ENCODE measurements around the gene RAB5IF.
"Not testable (repeated sequence)": the region's sequence is repeated elsewhere in the genome, so short reads cannot be mapped to it uniquely, and the experiment has no call there.

RAB5IF gene, protein sequence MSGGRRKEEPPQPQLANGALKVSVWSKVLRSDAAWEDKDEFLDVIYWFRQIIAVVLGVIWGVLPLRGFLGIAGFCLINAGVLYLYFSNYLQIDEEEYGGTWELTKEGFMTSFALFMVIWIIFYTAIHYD

DNA sequence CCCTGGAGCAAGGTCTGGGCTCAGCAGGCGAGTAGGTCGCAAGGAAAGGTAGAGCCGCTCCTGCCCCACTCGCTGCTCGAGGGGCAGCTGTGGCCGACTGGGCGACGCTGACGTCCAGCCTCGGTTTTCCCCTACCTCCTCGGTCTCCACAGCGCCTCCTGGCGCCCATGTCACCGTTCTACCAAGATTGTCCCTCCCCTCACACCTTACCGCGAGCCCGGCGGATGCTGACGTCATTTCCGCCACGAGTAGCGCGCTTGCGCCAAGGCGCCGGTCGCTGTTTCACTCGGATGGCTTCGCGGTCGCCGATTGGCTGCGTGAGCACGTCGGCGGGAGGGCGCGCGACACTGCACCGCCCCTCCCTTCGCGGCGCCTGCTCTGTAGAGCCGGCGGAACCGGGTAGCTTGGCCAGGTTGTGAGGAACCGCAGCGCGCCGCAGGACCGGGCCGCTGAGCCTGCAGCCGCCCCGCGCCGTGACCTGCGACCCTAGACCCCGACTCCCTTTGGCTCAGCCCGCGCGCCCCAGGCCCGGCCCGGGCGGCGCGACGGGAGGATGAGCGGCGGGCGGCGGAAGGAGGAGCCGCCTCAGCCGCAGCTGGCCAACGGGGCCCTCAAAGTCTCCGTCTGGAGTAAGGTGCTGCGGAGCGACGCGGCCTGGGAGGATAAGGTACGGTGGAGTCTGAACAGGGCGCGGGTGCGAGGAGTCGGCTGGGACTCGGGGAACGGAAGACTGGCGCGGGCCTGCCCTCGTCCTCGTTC is at the start of gene RAB5IF:
RAB5IF (plus strand) TSS at position 381 of the 759 bp plus-strand sequence; CDS start at position 554, 173 bp downstream.
- DNase-seq (ENCODE audit: low spot score): peak; percentile 99

DNA sequence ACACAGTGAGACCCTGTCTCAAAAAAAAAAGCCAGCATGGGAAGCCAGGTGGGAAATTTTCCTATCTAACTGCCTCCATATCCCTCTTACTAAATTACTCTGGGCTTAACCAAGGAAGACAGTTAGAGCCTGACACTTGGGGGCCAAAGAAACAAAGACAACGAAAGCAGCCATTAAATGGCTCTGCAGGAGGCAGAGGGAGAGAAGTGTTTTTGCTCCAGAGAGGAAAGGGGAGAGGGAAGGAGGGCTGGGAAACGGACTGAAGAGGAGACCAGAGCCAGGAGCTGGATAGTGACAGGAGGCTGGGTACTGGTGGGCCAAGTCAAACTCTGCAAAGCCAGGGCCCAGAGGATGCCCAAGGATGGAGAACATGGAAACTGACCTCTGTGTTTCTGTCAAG is 42.9 kb upstream of the RAB5IF start:
- no peak for DNase-seq (ENCODE audit: low spot score)

DNA sequence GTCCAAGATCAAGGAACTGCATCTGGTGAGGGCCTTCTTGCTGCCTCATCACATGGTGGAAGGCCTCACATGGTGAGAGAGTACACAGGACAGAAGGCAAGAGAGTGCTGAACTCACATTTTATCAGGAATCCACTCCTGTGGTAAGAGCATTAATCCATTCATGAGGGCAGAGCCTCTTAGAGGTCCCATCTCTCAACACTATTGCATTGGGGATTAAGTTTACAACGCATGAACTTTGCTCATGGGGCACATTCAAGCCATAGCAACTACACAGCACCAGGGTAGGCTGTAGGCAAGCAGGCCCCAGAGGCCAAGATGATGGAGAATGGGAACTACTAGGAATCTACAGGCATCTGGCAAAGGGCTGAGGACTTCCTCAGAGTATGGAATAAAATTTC is 42.2 kb upstream of the RAB5IF start:
- no peak for DNase-seq (ENCODE audit: low spot score)

DNA sequence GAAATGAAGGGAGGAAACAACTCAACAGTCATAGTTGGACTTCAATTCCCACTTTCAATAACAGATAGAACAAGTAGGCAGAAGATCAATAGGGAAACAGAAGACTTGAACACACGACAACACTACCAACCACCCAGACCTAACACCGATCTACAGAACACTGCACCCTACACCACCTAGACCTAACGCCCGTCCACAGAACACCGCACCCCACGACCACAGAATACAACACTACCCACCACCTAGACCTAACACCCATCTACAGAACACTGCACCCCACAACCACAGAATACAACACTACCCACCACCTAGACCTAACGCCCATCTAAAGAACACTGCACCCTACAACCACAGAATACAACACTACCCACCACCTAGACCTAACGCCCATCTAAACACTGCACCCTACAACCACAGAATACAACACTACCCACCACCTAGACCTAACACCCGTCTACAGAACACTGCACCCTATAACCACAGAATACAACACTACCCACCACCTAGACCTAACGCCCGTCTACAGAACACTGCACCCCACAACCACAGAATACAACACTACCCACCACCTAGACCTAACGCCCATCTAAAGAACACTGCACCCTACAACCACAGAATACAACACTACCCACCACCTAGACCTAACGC is 41.4 kb upstream of the RAB5IF start:
- DNase-seq (ENCODE audit: low spot score): not testable (repeated sequence)

DNA sequence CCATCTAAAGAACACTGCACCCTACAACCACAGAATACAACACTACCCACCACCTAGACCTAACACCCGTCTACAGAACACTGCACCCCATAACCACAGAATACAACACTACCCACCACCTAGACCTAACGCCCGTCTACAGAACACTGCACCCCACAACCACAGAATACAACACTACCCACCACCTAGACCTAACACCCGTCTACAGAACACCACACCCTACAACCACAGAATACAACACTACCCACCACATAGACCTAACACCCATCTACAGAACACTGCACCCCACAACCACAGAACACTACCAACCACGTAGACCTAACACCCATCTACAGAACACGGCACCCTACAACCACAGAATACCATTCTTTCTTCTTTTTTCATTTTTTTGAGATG is 40.9 kb upstream of the RAB5IF start:
- not testable (repeated sequence) for DNase-seq (ENCODE audit: low spot score)

DNA sequence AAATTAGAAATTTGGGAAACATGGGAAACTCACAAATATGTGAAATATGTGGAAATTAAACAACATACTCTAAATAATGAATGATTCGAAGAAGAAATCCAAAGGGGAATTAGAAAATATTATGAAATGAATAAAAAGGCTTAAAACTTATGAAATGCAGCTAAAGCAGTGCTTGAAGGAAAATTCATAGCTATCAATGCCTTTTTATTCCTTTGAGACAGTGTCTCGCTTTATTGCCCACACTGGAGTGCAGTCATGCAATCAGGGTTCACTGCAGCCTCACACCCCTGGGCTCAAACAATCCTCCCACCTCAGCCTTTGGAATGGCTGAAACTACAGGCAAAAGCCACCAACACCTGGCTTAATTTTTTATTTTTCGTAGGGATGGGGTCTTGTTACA is 40.1 kb upstream of the RAB5IF start:
- DNase-seq (ENCODE audit: low spot score): no peak

DNA sequence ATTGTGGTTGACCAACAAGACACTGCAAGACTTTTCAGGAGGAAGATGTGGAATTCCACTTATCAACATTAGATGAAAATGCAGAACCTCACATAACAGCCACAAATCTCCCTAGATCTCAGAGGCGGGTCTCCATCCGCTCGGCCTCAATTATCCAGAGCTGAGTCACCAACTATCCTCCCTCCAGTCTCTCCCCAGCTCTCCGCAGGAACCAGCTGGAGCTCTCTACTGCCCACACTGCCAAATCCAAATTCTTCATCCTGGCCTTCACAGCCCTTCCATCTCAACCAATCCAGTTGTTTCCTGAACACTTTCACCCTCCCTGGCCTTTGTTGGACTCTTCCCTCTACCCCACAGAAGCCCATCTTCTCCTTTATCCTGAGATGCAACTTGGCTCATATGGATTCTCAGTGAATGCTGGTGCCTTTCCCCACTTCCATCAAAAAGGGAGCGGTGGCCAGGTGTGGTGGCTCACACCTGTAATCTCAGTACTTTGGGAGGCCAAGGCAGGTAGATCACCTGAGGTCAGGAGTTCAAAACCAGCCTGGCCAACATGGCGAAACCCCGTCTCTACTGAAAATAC is 35.6 kb upstream of the RAB5IF start:
- no peak for DNase-seq (ENCODE audit: low spot score)

DNA sequence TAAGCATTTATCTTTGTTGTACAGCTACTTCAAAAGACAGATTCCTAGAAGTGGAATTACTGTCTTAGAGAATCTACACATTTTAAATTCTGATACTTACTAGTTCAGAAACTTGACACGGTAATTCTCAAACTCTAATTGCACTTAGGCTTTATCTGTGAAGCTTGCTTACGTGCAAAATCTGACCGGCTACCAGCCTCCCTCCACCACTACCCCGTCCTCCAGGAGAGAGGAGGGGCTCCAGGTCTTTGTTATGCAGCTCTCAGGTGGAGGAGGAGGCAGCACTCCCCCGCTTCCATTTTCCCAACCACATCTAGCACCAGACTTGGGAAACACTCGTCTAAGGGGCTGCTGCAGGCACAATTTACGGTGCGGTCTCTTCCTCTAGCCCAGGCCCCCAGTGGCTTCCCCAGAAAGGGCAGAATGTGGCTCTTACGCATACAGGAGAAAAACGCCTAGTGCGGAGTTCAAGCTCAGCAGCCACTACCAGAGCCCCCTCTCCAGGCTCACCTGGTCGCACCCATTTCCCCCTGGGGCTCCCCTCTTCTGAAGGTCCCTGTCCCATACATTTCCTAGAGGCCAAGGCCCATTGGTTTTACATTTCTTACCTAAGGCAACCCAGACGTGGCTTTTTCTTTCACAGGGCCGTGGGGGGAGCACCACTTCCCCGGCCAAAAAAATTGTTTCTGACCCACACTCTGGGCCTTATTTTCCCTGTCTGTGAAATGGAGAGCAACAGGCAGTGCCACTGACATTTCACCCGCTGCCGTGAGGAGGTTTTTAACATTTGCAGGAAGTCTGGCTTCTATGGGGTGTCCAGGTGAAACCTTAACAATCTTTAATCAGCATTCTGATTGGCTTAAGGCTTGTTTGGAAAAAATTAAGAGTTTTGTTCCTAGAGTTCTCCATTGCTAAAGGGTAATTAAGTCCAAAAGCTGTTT is 33.7 kb upstream of the RAB5IF start:
- DNase-seq (ENCODE audit: low spot score): no peak

DNA sequence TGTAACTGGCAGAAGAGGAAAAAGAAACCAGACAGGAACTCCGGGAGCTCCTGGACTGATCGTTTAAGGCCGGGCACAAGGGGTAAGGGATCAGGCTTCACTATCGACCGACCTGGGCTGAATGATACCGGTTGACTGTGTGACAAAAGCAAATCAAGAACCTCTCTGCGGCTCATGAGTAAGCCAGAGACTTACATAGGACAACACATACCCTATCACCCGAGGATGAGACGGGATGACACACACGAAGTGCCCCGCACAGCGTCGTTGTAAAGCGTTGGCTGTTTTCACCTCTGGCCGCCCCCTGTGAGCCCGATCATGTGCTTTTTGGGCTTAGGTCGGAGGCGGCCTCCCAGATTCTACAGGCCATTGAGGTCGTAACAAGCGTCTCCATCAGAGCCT is 32.9 kb upstream of the RAB5IF start:
- DNase-seq (ENCODE audit: low spot score): no peak

DNA sequence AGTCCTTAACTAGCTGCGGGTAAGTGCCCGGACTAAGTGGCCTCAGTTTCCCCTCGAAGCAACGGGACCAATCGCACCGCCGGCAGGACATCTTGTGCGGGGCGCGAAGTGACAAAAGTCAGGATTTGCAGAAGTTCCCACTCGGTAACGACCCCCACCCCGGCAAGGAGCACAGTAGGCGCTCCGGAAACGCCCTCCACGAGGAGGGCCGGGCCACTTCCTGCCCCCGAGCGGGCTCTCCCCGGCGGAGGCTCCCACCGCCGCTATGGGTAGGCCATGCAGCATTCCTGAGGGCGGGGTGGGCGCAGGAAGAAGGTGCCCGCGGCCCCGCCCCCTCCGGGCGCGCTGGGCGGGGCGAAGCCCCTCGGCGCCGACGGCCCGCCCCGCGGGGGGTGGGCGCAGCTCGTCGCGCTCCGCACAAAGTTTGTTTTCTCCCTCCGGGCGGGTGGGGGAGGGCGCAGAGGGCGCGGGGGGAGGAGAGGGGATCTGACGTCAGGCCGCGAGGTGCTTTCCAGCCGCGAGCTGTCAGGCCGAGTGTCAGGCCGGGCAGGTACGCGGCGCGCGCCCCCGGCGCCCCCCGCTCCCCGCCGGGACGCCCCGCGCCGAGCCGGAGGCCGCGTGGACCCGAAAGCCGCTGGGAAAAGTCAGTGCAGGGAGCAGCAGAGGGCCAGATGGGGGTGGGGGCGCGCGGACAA is 32.3 kb upstream of the RAB5IF start, which contains the start of gene TGIF2:
TGIF2 (plus strand) TSS at position 495 of the 695 bp plus-strand sequence. CDS start 5,178 bp downstream, outside the sequence.
- no peak for DNase-seq (ENCODE audit: low spot score)

DNA sequence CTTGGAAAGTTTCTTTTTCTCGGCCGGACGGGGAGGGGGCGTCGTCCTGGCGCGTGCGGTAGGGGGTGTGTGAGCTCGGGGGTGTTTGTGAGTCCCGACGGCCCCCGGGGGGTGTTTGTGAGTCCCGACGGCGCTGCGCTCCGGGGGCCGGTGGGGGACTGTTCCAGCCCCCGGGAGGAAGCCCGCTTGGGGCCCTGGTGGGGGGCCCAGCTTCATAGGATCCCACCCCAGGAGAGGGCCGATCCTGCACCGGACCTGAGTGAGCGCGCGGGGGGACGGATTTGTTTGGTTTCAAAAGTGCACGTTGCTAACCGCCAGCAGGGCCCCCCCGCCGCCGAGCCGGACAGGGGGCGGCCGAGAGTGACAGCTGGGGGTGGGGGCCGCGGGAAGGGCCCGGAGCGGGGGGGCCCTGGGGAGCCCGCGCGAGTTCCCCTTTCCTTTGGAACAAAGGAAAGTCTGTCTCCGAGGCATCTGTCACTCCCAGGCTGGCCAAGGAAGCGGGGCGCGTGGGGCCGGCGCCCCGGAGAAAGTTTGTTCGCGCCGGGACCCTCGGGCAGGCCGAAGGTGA is 31.7 kb upstream of the RAB5IF start:
- DNase-seq (ENCODE audit: low spot score): no peak

DNA sequence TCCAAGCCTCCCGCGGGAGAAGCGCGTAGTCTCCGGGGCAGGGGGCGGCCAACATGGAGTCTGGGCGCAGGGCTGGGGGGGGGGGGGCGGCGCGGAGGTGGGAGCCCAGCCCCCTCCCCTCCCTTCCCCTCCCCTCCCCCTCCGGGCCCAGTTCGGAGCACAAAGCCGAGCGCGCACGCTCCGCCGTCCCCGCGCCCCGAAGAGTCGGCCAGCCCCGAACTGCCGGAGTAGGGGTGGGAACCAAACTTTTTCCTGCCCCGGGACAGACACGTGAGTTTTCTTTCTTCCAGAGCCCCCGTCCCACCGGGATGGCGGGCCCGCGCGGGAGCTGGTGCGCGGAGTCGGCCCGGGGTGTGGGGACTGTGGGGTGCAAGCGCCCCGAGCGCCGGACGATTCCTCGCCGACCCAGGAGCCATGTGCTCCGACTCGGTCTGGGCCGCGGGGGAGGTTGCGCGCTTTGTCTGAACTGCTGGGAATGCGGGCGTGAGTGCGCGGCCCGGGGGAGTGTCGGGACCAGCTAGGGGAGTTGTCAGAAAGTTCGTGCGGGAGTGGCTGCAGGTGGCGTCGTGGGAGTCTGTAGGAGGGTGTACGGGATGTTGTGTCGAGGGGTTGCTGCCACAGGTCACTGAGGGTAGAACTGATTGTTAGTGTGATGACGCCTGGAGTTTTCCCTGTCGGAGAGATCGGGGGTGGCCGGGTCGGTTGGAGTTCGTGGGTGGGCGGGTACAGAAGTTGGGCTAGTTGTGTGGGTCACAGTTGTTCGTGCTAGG is 31.0 kb upstream of the RAB5IF start:
- DNase-seq (ENCODE audit: low spot score): no peak

DNA sequence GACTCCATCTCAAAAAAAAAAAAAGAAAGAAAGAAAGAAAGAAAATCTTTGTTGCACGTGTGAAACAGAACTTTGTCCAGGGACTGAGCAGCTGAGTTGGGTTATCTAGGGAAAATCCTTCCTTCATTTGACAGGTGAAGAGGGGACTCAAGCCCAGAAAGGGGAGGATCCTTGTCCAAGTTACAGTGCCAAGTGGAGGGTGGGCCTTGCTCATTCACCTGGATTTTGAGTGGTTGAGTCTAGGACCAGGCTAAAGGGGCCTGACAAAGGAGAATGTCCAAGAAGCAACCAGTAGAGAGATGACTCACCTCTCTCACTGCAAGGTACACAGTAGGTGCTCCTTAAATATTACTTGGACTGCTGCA is 29.5 kb upstream of the RAB5IF start:
- DNase-seq (ENCODE audit: low spot score): no peak

DNA sequence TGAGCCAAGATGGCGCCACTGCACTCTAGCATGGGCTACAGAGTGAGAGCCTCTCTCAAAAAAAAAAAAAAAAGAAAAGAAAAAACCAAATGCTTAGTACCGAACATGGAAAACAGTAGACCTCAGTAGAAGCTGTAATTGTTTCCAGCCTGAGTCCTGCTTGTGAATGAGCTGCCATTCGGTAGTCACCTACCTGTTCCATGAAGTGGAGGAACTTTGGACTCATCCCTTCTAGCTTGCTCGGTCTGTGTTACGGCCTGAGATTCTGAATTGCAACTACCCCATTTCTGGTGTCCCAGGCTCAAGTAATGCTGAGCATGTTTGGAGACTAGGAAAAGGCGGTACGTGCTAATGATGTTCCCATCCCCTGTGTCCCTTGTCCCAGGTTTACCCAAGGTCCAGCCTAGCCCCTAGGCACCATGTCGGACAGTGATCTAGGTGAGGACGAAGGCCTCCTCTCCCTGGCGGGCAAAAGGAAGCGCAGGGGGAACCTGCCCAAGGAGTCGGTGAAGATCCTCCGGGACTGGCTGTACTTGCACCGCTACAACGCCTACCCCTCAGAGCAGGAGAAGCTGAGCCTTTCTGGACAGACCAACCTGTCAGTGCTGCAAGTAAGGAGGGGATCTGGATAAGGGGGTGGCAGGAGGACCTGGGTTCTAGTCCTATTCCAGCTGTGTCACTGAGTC is 27.1 kb upstream of the RAB5IF start:
- no peak for DNase-seq (ENCODE audit: low spot score)

DNA sequence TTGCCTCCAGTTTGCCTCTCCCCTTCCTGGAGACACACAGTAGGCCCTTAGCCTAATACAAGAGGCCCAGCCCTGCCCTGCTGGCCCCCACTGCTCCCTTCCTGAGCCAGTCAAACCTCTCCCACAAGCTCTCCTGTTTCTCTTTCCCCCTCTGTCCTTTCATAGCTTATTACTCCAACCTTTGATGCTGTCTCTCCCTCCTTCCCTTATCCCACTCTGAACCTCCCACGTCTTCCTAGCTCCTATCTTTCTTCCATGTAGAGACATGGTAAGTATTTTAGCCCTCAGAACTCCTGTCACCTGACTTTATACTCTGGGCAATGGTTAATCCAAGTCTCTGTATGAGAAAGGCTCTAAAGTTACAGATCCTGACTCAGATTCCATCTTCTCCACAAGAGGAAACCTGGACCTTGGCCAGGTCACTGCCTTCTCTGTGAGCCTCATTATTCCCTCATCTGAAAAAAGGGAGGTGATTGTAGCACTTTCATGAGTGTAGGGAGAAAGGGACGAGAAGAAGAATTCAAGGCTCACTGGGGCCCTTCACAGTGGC is 25.5 kb upstream of the RAB5IF start:
- DNase-seq (ENCODE audit: low spot score): no peak

DNA sequence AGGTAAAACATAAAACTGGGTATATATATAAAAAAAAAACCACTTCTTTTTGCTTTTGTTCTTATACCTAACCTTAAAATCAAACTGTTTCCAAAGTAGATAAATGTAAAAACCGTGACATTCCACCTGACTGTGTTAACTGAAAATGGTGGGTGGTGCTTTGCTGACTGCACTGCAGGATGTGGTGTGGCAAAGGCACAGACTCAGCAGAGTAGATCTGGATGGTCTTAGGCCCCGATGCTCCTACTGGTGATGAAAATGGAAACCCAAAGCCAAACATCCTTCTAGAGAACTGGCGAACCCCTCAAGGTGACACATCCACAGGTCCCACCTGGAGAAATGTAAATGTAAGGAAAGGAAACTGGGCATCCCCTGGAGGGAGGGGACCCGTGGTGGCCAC is 23.3 kb upstream of the RAB5IF start:
- no peak for DNase-seq (ENCODE audit: low spot score)

DNA sequence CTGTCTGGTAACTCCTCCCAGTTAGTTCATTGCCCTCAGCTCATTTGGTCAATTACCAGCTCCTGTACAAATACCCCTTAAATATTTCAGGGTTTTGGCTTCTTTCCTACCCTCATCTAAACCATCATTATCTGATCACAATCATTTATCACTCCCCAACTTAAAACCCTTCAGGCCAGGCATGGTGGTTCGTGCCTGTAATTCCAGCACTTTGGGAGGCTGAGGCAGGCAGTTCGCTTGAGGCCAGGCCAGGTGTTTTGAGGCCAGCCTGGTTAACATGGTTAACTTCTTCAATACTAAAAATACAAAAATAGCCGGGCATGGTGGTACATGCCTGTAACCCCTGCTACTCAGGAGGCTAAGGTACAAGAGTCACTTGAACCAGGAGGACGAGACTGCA is 22.8 kb upstream of the RAB5IF start:
- no peak for DNase-seq (ENCODE audit: low spot score)

DNA sequence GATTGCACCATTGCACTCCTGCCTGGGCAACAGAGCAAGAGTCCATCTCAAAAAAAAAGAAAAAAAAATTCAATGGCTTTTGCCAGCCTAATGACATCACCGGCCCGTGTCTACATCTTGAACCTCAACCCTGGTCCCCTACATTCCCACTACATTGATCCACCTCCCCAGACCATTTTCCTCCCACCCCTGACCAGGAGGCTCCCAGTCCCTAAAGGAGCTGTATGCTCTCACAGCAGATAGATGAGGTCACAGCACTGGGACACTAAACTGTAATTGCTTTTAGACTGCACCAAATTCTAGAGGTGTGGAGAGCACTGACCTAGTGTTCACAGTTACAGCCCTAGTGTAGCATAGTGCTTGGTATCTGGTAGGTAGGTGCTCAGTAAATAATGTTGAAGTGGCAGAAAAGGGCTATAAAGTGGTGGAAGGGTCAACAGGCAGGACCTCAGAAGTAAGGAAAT is 21.5 kb upstream of the RAB5IF start:
- DNase-seq (ENCODE audit: low spot score): no peak
